Measurements from ENCODE around the gene ZNF644.
A peak's percentile ranks its signal among the peaks of the same experiment; 100 is the strongest.

ZNF644 gene

GRCh38 chr1:90882221-90882620, 139.6 kb downstream of the ZNF644 start:
- no peak overlapping the region for H2BK12ac ChIP-seq (ENCODE audit: low read length)
- no peaks in the 10 kb centered on the region for H3K36me3 ChIP-seq (ENCODE audit: control insufficient read depth in 1 of 2, insufficient read depth in 2 of 2, low read length in 2 of 2)
- H3K4me1 ChIP-seq (ENCODE audit: control insufficient read depth in 1 of 2, insufficient read depth in 2 of 2, low read length in 2 of 2) = no peaks in the 10 kb centered on the region
- no peak overlapping the region for H2AFZ ChIP-seq (ENCODE audit: insufficient read depth, low read length, poor library complexity)
- H2AK5ac ChIP-seq (ENCODE audit: low read length) = no peak overlapping the region
- no peak for DNase-seq
- H4K91ac ChIP-seq (ENCODE audit: low read depth, low read length) = no peak overlapping the region
- no peaks in the 10 kb centered on the region for H3K79me1 ChIP-seq (ENCODE audit: low read length)
- H2BK5ac ChIP-seq (ENCODE audit: low read depth, low read length, poor library complexity) = no peak overlapping the region
- WGBS (ENCODE audit: extremely low coverage, insufficient coverage, insufficient read length) = no CpG with 5 or more reads among the region's 3 CpGs
- H3K9me3 ChIP-seq (ENCODE audit: insufficient read depth, low read depth, low read length) = peaks cover 2% of the 10 kb centered on the region
- no peak overlapping the region for H3K14ac ChIP-seq (ENCODE audit: low read length)
- H3K79me2 ChIP-seq (ENCODE audit: control insufficient read depth, insufficient read depth, low read length, poor library complexity) = no peaks in the 10 kb centered on the region
- H3K23ac ChIP-seq (ENCODE audit: low read length) = no peak overlapping the region
- H4K8ac ChIP-seq (ENCODE audit: low read depth, low read length) = no peak overlapping the region
- H3K4me3 ChIP-seq (ENCODE audit: low read depth, low read length) = no peak overlapping the region
- H3K4me2 ChIP-seq (ENCODE audit: low read length) = no peak overlapping the region
- no peak overlapping the region for H3K9ac ChIP-seq (ENCODE audit: low read length)
- no peaks in the 10 kb centered on the region for H3K27me3 ChIP-seq (ENCODE audit: insufficient read depth, low read length)
- no peak overlapping the region for H2BK120ac ChIP-seq (ENCODE audit: insufficient read depth, low read length, poor library complexity)
- H3K27ac ChIP-seq (ENCODE audit: low read depth, low read length) = no peak overlapping the region
- H4K12ac ChIP-seq (ENCODE audit: low read depth, low read length) = no peak overlapping the region
- H3K18ac ChIP-seq (ENCODE audit: low read length) = no peak overlapping the region
- H3K4ac ChIP-seq (ENCODE audit: low read depth, low read length) = no peak overlapping the region

GRCh38 chr1:90881034-90881433, 140.8 kb downstream of the ZNF644 start:
- H3K9me3 ChIP-seq (ENCODE audit: insufficient read depth, low read depth, low read length) = peaks cover 2% of the 10 kb centered on the region
- H3K4me3 ChIP-seq (ENCODE audit: low read depth, low read length) = no peak overlapping the region
- no peaks in the 10 kb centered on the region for H3K36me3 ChIP-seq (ENCODE audit: control insufficient read depth in 1 of 2, insufficient read depth in 2 of 2, low read length in 2 of 2)
- no peak overlapping the region for H2BK5ac ChIP-seq (ENCODE audit: low read depth, low read length, poor library complexity)
- no peak overlapping the region for H2AFZ ChIP-seq (ENCODE audit: insufficient read depth, low read length, poor library complexity)
- no peak overlapping the region for H3K18ac ChIP-seq (ENCODE audit: low read length)
- H3K4ac ChIP-seq (ENCODE audit: low read depth, low read length) = no peak overlapping the region
- no peak overlapping the region for H3K27ac ChIP-seq (ENCODE audit: low read depth, low read length)
- no peak overlapping the region for H2AK5ac ChIP-seq (ENCODE audit: low read length)
- DNase-seq = no peak
- no peak overlapping the region for H4K8ac ChIP-seq (ENCODE audit: low read depth, low read length)
- H3K4me2 ChIP-seq (ENCODE audit: low read length) = no peak overlapping the region
- H4K12ac ChIP-seq (ENCODE audit: low read depth, low read length) = no peak overlapping the region
- no peak overlapping the region for H3K14ac ChIP-seq (ENCODE audit: low read length)
- no peak overlapping the region for H2BK12ac ChIP-seq (ENCODE audit: low read length)
- no peak overlapping the region for H3K9ac ChIP-seq (ENCODE audit: low read length)
- H3K4me1 ChIP-seq (ENCODE audit: control insufficient read depth in 1 of 2, insufficient read depth in 2 of 2, low read length in 2 of 2) = no peaks in the 10 kb centered on the region
- H2BK120ac ChIP-seq (ENCODE audit: insufficient read depth, low read length, poor library complexity) = no peak overlapping the region
- no peaks in the 10 kb centered on the region for H3K27me3 ChIP-seq (ENCODE audit: insufficient read depth, low read length)
- H3K23ac ChIP-seq (ENCODE audit: low read length) = no peak overlapping the region
- no peaks in the 10 kb centered on the region for H3K79me2 ChIP-seq (ENCODE audit: control insufficient read depth, insufficient read depth, low read length, poor library complexity)
- no peaks in the 10 kb centered on the region for H3K79me1 ChIP-seq (ENCODE audit: low read length)
- H4K91ac ChIP-seq (ENCODE audit: low read depth, low read length) = no peak overlapping the region

GRCh38 chr1:90879281-90879680, 142.6 kb downstream of the ZNF644 start:
- H2BK5ac ChIP-seq (ENCODE audit: low read depth, low read length, poor library complexity) = no peak overlapping the region
- no peak overlapping the region for H4K91ac ChIP-seq (ENCODE audit: low read depth, low read length)
- H3K4me1 ChIP-seq (ENCODE audit: control insufficient read depth in 1 of 2, insufficient read depth in 2 of 2, low read length in 2 of 2) = no peaks in the 10 kb centered on the region
- no peaks in the 10 kb centered on the region for H3K79me1 ChIP-seq (ENCODE audit: low read length)
- H2BK120ac ChIP-seq (ENCODE audit: insufficient read depth, low read length, poor library complexity) = no peak overlapping the region
- no peak overlapping the region for H3K4me3 ChIP-seq (ENCODE audit: low read depth, low read length)
- no peak overlapping the region for H2AK5ac ChIP-seq (ENCODE audit: low read length)
- no peaks in the 10 kb centered on the region for H3K27me3 ChIP-seq (ENCODE audit: insufficient read depth, low read length)
- no peak overlapping the region for H3K23ac ChIP-seq (ENCODE audit: low read length)
- no peaks in the 10 kb centered on the region for H3K79me2 ChIP-seq (ENCODE audit: control insufficient read depth, insufficient read depth, low read length, poor library complexity)
- H2BK12ac ChIP-seq (ENCODE audit: low read length) = no peak overlapping the region
- no peak overlapping the region for H3K14ac ChIP-seq (ENCODE audit: low read length)
- no CpG with 5 or more reads among the region's 1 CpG for WGBS (ENCODE audit: extremely low coverage, insufficient coverage, insufficient read length)
- no peak overlapping the region for H4K12ac ChIP-seq (ENCODE audit: low read depth, low read length)
- H2AFZ ChIP-seq (ENCODE audit: insufficient read depth, low read length, poor library complexity) = no peak overlapping the region
- no peak overlapping the region for H3K27ac ChIP-seq (ENCODE audit: low read depth, low read length)
- no peak overlapping the region for H3K9ac ChIP-seq (ENCODE audit: low read length)
- no peak overlapping the region for H3K4ac ChIP-seq (ENCODE audit: low read depth, low read length)
- H3K36me3 ChIP-seq (ENCODE audit: control insufficient read depth in 1 of 2, insufficient read depth in 2 of 2, low read length in 2 of 2) = no peaks in the 10 kb centered on the region
- peak in 1 of 2 donors; percentile 4 for DNase-seq
- H3K4me2 ChIP-seq (ENCODE audit: low read length) = no peak overlapping the region
- peaks cover 2% of the 10 kb centered on the region for H3K9me3 ChIP-seq (ENCODE audit: insufficient read depth, low read depth, low read length)
- no peak overlapping the region for H3K18ac ChIP-seq (ENCODE audit: low read length)
- no peak overlapping the region for H4K8ac ChIP-seq (ENCODE audit: low read depth, low read length)

- no CpG with 5 or more reads among the region's 3 CpGs for WGBS (ENCODE audit: extremely low coverage, insufficient coverage, insufficient read length)
- Histone ChIP-seq H3K18ac (ENCODE audit: low read length) (no peak overlapping the region), H3K23ac (ENCODE audit: low read length) (no peak overlapping the region), H3K9me3 (ENCODE audit: insufficient read depth, low read depth, low read length) (peaks cover 2% of the 10 kb centered on the region), H2AFZ (ENCODE audit: insufficient read depth, low read length, poor library complexity) (no peak overlapping the region), H3K4ac (ENCODE audit: low read depth, low read length) (no peak overlapping the region), H4K12ac (ENCODE audit: low read depth, low read length) (no peak overlapping the region), H3K79me2 (ENCODE audit: control insufficient read depth, insufficient read depth, low read length, poor library complexity) (no peaks in the 10 kb centered on the region), H2AK5ac (ENCODE audit: low read length) (no peak overlapping the region), H2BK120ac (ENCODE audit: insufficient read depth, low read length, poor library complexity) (no peak overlapping the region), H3K27me3 (ENCODE audit: insufficient read depth, low read length) (no peaks in the 10 kb centered on the region), H4K8ac (ENCODE audit: low read depth, low read length) (no peak overlapping the region), H3K27ac (ENCODE audit: low read depth, low read length) (no peak overlapping the region), H3K14ac (ENCODE audit: low read length) (no peak overlapping the region), H2BK5ac (ENCODE audit: low read depth, low read length, poor library complexity) (no peak overlapping the region), H2BK12ac (ENCODE audit: low read length) (no peak overlapping the region), H3K79me1 (ENCODE audit: low read length) (no peaks in the 10 kb centered on the region), H4K91ac (ENCODE audit: low read depth, low read length) (no peak overlapping the region), H3K4me1 (ENCODE audit: control insufficient read depth in 1 of 2, insufficient read depth in 2 of 2, low read length in 2 of 2) (no peaks in the 10 kb centered on the region), H3K9ac (ENCODE audit: low read length) (no peak overlapping the region), H3K4me2 (ENCODE audit: low read length) (no peak overlapping the region), H3K4me3 (ENCODE audit: low read depth, low read length) (no peak overlapping the region), H3K36me3 (ENCODE audit: control insufficient read depth in 1 of 2, insufficient read depth in 2 of 2, low read length in 2 of 2) (no peaks in the 10 kb centered on the region)
- no peak for DNase-seq
These were observed 145.7 kb downstream of the ZNF644 start for GRCh38 chr1:90876101-90876500.

All from trophoblast cell (in vitro differentiated cells and primary cell).